GM18517 (cell line): Measurements from ENCODE around the gene CENPT.
A peak's percentile ranks its signal among the peaks of the same experiment; 100 is the strongest.
"Not testable (repeated sequence)": the region's sequence is repeated elsewhere in the genome, so short reads cannot be mapped to it uniquely, and the experiment has no call there.

Experiments used
- ATAC-seq: cut with Tn5 transposase; IDR thresholded peaks from one replicate; pipeline ENCODE4 v1.9.1; 2021; ENCODE audit warnings: mild to moderate bottlenecking, moderate library complexity; ENCODE audit not compliant: unreplicated experiment

Gene CENPT

DNA sequence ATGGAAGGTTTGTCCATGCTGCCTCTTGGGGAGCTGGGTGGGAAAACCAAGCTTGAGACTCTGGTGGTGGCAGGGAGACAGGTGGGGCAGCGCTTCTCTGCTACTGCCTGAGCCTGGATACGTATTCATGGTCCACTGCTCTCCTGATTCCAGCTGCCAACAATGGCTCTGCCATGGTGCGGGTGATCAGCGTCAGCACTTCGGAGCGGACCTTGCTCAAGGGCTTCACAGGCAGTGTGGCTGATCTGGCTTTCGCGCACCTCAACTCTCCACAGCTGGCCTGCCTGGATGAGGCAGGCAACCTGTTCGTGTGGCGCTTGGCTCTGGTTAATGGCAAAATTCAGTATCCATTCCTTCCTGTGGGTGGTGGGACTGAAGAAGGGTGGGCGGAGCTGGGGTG, 29.6 kb upstream of the CENPT start:
- no peak for ATAC-seq

- no peak for ATAC-seq
Observed at GRCh38 chr16:67874372-67874771, 26.9 kb upstream of the CENPT start.

- ATAC-seq, result peak; percentile 12
Observed at GRCh38 chr16:67873435-67874370, 26.2 kb upstream of the CENPT start.

DNA sequence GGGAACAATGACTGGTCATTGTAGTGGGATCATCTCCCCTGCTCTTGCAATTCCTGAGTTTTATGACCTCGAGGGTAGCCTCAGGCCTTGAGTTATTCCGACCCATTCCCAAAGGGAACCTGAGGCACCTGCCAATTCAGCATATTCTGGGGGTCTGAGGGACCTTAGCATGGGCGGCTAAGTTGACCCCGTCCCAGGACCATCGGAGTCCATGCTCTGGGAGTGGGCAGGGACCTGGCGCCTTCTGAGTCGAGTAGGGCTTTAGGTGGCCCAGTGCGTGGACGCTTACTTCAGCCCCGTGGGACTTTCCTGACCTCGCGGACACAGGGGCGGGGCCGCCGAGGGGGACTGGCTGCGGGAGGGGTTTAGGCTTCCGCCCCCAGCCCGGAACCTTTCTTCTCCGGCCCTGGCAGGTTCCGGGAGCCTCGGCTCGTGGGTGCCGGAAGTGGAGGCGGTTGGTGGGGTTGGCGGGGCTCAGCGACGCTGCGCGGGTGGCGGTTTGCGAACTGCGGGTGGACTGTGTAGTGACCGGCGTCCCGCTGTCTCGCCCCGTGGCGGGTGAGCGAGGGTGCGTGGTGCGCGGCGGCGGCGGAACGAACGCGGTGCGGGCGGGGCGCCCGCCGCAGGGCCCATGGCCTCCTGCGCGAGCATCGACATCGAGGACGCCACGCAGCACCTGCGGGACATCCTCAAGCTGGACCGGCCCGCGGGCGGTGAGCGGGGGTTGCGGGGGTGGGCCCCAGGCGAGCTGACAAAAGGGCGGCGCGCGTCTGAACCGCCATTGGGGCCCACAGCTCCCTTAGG, 25.3 kb upstream of the CENPT start, which contains the start of gene EDC4:
EDC4 (plus strand) TSS at position 422 of the 804 bp plus-strand sequence; CDS start at position 632, 210 bp downstream.
- ATAC-seq, result peak; percentile 66

DNA sequence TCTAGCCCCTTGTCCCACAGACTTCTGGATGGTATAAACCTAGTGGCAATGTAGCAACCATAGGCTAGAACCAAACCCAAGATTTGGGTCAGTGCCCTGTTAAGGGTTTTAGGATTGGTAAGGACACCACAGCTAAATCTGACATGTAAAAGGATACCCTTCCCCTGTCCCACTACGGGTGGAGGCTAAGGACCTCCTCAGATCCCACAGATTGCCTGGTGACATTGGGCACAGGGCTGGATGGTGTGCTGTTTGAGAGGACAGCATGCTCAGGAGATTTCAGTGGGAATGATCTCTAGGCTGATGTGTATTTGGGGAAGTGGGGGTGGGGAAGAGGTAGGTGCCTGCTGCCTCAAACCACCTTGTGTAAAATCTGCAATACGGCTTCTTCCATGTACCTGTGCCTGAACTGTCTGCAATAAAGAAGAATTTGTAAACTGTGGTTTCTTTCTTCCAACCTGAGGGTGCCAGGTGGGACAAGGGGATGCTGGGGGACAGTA, 24.7 kb upstream of the CENPT start:
- ATAC-seq, result no peak

DNA sequence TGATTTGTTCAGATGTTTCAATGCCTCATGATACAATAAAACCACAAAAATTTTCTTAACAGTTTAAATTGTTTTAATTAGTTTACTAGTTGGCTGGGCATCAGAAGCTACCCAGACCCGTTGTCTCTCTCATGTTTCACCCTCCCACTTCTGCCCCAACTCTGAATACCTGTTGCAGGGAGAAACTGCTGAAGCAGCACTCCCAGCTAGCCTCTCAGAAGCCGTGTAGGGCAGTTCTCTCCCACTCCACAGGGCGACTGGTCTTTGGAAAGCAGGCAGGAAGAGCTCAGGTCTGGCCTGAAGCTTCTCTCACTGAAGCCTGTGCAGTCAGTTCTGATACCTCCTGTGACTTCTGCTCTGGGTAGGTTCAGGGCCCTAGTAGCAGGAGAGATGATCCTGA, 23.8 kb upstream of the CENPT start:
- ATAC-seq, result no peak

GRCh38 chr16:67869653-67870052, 22.2 kb upstream of the CENPT start:
- ATAC-seq, result no peak

- no peak for ATAC-seq
Observed at GRCh38 chr16:67868290-67868689, 20.8 kb upstream of the CENPT start.

- ATAC-seq, result no peak
Observed at GRCh38 chr16:67865318-67865717, 17.8 kb upstream of the CENPT start.

DNA sequence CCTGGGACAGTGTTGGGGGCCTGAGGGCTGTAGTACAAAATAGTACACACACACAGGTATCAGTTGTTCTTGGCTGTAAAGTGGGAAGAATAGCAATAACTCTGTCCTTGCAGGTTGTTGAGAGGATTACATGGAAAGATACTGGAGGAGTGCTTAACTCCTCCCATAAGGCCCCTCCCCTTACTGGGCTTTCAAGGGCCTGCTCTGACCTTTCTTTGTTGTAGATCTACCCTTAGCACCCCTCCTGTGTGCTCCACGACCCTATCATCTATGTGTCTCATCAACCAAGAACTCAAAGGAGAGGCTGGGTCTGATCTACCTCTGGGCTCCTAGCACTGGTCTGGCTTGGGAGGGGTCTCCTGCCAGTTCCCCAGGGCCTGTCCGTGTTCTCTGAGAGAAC, 17.1 kb upstream of the CENPT start:
- ATAC-seq, result no peak

DNA sequence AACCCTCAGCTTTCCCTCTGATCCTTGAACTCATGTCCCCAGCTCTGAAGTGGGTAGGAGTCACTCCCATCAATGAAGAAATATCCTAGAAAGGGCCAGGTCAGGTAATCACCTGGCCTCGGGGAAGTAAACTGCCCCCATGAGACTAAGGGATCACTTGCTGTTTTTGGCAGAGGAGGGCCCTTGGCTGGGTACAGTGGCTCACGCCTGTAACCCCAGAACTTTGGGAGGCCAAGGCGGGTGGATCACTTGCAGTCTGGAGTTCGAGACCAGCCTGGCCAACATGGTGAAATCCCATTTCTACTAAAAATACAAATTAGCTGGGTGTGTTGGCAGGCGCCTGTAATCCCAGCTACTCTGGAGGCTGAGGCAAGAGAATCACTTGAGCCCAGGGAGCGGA, 16.6 kb upstream of the CENPT start:
- not testable (repeated sequence) for ATAC-seq

GRCh38 chr16:67862623-67863583, 15.4 kb upstream of the CENPT start:
- ATAC-seq, result no peak

GRCh38 chr16:67861877-67862276, 14.4 kb upstream of the CENPT start:
- ATAC-seq, result no peak

- no peak for ATAC-seq
Observed at GRCh38 chr16:67860589-67861398, 13.3 kb upstream of the CENPT start.

- ATAC-seq, result no peak
Observed at GRCh38 chr16:67858500-67858899, 11.0 kb upstream of the CENPT start.

- ATAC-seq, result no peak
Observed at GRCh38 chr16:67857547-67858233, 10.2 kb upstream of the CENPT start.

DNA sequence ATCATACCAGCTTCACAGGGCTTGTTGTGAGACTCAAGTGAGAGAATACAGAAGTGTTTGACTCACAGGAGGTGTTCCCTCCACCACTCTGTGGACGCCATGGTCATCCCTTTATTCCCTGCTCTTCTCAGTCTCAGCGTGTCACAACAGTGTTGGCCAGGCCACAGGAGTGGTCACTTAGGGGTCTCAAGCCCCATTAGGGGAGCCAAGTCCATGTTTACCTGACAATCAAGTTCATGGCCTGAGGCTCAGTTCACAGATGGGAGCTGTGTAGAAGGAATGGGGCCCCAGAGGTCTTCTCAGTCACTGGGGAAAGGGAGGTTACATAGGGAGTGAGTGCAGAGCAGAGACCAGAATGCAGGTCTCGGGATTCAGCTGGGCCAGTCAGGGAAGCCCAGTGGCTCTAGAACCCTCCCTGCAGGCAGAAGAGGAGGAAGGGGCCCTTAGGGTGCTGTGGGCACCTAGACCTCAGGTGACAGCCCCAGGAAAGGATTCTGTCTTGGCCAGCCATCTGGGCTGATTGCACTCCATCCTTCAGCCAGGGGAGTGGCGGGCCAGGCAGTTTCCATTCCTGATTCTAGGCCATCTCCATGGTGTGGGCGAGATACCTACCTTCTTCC, 9.5 kb upstream of the CENPT start:
- no peak for ATAC-seq

DNA sequence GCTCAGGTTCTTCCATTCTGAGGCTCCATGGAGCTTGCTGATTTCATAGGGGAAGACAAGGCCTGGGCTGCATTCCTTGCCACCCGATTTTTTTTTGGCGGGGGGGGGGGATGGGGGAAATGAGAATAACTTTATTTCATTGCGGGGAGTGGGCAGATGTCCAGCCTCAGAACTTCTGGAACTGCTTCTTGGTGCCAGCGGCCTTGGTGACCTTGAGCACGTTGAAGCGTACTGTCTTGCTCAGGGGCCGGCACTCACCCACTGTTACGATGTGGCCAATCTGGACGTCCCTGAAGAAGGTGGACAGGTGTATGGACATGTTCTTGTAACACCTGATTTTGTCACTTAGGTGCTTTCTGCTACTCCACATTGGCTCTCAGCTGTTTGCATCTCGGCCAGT, 8.3 kb upstream of the CENPT start:
- no peak for ATAC-seq

DNA sequence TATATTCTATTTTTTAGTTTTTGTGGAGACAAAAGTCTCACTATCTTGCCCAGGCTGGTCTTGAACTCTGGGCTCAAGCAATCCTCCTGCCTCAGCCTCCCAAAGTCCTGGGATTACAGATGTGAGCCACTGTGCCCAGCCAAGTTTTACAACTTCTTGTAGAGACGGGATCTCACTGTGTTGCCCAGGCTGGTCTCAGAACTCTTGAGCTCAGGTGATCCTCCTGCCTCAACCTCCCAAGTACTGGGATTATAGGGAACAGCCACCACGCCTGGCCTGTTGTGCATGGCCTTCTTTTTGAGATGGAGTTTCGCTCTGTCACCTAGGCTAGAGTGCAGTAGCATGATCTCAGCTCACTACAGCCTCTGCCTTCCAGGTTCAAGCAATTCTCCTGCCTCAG, 6.2 kb upstream of the CENPT start:
- no peak for ATAC-seq
